Activated naive CD4-positive, alpha-beta T cell treated with Interleukin-2 at 50 U/mL for 16 hours (primary cell): ENCODE measurements around the gene TFDP2.
"Not testable (repeated sequence)": the region's sequence is repeated elsewhere in the genome, so short reads cannot be mapped to it uniquely, and the experiment has no call there.

Source experiments
- DNase-seq: peaks from one replicate; pipeline ENCODE4 v3.0.0-alpha.2; 2020

Gene TFDP2

DNA sequence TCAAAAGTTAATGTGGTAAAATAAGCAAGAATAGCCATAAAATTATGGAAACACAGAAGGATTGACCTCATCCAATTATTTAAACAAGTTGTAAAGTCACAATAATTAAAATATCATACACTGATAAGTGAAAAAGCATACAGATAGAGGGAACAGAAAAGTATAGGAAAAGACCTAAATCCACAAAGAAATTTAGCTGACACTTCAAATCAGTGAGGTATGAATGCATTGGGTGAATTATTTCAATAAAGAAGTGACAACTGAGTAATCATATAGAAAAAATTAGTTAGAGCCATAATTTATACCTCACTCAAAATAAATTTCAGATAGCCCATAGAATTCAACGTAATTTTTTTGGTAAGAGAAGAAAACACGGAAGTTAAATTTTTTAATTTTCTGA, 25.1 kb downstream of the TFDP2 start:
- no peak for DNase-seq

DNA sequence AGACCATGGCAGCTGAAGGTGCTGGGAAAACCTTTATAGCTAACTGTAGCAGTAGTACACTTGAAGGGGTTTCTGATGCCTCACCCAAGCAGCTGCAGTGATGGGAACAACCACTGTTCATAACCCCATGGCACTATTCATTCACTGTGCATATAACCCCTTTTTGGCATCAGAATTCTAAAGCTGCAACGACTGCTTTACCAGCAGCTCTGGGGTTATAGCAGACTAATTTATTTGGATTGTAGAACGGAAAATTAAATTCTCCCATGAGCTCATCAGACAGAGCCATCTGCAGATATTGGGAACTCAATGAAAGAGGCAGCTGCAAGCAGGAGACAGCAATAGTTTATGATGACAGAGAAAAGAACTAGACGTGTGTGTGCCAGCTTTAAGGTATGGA, 28.6 kb downstream of the TFDP2 start:
- no peak for DNase-seq

DNA sequence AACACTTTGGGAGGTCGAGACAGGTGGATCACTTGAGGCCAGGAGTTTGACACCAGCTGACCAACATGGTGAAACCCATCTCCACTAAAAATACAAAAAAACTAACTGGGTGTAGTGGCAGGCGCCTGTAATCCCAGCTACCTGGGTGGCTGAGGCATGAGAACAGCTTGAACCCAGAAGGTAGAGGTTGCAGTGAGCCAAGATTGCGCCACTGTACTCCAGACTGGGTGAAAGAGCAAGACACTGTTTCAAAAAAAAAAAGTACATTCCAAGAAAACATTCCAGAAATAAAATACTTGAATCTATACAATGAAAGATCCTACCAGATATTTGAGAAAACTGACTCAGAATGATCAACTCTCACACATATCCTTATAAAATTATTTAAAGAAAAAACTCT, 30.4 kb downstream of the TFDP2 start:
- no peak for DNase-seq

DNA sequence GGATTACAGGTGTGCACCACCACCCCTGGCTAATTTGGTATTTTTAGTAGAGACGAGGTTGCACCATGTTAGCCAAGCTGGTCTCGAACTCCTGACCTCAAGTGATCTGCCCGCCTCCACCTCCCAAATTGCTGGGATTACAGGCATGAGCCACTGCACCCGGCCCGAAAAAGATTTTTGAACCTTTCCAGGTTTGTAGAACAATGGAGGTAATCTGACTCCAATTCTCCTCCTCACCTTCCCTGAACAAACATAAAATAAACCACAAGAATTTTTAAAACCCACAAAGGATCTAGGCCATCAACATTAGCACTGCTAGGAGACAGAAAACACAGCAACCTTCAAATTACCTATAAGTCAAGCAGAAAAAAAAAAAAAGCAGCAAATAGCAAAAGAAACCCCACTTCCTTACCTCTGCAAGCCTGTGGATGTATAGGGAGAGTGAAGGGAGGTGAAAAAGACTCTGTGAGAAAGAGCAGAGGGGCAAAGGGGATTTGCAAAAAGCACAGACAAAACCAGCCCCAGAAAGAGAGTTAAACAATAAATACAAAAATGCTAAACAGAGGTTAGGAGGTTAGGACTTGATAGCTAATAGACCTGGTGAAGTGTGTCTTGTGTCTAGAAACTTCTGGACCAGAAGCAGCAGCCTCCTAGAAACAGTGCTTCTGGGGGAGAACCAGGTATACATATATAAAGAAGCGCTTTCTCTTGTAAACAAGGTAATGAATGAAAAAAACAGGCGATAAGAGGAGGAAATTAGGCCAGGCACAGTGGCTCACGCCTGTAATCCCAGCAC, 32.1 kb downstream of the TFDP2 start:
- no peak for DNase-seq

DNA sequence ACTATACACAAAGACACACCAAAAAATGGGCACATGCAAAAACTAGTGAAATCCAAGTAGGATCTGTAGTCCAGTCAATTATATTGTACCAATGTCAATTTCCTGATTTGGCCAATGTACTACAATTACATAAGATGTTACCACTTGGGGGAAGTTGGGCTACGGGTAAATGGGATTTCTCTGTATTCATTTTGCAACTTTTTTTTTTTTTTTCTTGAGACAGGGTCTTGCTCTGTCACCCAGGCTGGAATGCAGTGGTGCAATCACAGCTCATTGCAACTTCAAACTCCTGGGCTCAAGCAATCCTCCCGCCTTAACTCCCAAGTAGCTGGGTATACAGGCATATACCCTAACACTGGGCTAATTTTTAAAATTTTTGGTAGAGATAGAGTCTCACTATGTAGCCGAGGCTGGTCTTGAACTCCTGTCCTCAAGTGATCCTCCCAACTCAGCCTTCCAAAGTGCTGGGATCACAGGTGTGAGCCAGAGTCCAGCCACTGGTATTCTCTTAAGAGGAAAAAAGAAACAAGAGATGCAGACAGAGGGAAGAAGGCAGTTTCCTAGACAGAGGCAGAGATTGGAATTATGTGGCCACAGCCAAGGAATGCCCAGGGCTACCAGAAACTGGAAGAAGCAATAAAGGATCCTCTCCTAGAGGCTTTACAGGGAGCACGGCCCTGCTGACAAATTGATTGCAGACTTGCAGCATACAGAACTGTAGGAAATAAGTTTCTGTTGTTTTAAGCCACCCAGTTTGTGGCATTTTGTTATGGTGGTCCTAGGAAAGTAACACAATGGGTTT, 33.3 kb downstream of the TFDP2 start:
- DNase-seq, result no peak

DNA sequence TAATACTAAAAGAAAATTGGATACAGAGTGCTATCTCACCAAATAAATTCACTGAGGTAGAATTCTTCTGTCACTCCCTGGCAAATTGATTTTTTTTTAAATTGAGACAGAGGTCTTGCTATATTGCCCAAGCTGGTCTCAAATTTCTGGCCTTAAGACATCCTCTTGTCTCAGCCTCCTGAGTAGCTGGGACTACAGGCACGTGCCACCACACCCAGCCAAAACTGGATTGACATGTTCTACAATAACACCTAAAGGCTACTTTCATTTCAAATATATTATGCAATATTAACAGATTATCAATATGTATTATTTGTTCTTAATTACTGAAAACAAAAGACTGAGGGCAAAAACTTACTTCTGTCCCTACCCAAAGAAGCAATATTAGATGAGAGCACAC, 36.7 kb downstream of the TFDP2 start:
- DNase-seq, result no peak

DNA sequence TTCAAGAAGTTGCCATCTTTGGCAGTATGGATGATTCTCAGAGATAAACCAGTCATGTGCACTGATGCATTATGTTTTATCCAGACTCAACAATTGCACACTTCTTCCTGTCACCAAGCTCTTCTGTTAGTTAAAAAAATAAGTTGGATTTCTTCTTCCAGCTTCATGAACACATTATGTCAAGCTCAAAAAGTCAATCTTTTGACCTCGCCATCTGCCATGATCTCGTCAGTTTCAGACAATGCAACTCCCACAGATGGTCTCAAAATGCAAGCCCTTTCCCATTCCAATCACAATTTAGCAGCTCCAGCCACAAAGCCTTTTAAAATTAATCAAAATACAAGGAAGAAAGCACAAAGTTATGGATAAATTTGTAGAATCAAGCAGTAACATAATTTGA, 42.8 kb downstream of the TFDP2 start:
- no peak for DNase-seq

DNA sequence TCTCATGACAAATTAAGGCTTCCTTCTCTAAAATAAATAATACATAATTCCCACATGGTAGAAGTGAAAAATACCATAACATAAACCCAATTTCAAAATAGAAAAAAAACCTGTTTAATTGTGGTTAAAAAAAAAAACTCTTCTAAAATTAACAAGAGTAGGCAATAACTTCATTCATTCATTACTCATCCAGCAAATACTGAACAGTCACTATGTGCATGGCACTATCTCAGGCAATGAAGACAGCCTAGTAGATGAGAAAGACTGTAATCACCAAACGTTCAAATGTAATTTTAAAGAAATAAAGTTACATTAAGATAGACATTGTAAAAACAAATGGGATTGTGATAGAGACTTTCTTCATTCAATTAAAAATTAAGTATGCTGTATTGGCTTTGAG, 43.4 kb downstream of the TFDP2 start:
- no peak for DNase-seq

DNA sequence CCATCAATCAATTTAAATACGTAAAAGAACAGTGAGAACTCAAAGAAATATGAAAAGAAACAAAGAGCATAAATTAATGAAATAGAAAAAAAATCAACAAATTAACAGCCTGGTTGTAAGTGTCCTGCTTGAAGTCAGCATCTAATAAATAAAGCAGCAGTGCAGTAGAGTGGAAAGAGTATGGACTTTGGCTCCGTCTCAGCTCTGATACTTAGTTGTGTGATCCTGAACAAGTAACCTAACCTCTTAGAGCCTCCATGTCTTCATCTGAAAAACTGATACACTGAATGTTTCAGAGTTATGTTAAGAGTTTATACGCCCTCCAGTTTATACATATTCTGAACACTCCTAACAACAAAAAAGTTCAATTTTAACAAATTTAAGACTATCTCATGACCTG, 44.6 kb downstream of the TFDP2 start:
- DNase-seq, result no peak

DNA sequence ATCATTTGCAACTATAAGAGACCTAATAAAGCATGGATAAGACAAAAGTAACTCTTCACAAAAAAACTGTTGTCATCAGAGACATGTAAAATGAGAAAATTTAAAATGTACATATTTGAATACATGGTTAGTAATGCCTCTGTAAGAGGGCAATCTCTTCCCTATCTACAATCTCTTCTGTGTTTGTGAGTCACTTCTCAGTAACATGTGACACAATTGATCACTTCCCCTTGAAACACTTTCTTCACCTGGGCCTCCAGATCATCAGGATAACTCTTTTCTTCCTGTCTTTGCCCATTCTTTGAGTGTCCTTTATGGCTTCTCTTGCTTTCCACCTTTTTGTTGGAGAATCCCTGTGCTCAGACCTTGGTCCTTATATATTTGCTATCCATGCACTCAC, 50.4 kb downstream of the TFDP2 start:
- no peak for DNase-seq

DNA sequence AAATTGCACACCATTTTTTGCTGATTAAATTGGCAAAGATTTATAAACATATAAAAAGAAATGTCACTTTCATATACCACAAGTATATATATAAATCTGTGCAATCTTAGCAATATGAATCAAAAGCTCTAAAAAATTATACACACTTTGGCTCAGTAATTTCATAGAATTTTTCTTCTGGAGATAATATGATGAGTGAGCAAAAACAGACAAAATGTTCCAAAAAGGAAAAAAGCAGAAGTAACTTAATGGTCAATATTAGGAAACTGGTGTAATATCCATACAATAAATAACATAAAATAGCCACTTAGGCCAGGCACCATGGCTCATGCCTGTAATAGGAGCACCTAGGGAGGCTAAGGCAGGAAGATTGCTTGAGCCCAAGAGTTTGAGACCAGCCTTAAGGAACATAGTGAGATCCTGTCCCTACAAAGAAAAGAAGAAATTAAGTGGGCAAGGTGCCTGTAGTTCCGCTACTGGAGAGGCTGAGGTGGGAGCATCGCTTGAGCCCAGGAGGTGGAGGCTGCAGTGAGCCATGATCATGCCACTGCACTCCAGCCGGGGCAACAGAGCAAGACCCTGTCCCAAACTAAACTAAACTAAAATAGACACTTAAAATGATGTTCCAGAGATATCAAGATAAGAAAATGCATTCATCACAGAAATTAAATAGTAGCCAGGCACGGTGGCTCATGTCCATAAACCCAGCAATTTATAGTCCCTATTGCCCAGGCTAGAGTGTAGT, 52.1 kb downstream of the TFDP2 start:
- no peak for DNase-seq

DNA sequence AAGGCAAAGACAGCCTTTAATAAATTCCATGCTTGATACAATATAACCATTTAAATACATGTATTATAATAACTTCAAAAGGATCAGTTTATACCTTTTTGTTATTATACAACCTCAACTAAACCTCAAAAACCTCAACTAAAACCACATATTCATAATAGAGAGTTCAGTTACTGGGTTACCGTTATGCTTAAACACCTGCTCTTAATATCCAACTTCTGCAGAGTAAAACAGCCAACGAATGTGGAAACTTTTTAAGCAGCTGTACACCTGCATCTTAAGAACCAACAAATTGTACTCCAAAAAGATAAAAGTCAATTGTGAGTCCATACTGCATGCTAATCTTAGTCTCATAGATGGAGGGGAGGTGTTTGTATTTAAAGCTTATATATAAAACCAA, 53.5 kb downstream of the TFDP2 start:
- no peak for DNase-seq

DNA sequence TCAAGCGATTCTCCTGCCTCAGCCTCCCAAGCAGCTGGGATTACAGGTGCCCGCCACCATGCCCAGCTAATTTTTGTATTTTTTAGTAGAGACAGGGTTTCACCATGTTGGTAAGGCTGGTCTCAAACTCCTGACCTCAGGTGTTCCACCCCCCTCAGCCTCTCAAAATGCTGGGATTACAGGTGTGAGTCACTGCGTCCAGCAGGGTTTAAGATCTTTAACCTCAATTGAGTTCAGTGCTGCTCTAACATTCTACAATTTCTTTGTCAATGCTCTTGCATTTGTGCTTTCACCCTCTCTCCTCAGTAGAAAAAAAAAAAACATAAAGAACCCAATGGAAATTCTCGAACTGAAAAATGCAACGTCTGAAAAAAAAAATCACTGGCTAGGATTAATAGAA, 60.4 kb downstream of the TFDP2 start:
- DNase-seq, result not testable (repeated sequence)

DNA sequence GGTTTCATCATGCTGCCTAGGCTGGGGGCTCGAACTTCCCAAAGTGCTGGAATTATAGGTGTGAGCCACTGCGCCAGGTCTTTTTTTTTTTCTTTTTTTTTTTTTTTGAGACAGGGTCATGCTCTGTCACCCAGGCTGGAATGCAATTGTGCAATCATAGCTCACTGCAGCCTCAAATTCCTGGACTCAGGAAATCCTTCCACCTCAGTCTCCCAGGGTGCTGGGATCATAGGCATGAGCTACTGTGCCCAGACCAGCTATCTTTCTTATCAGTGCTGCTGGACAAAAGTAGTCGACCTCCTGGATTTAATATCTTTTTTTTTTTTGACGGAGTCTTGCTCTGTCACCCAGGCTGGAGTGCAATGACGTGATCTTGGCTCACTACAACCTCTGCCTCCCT, 60.8 kb downstream of the TFDP2 start:
- no peak for DNase-seq

DNA sequence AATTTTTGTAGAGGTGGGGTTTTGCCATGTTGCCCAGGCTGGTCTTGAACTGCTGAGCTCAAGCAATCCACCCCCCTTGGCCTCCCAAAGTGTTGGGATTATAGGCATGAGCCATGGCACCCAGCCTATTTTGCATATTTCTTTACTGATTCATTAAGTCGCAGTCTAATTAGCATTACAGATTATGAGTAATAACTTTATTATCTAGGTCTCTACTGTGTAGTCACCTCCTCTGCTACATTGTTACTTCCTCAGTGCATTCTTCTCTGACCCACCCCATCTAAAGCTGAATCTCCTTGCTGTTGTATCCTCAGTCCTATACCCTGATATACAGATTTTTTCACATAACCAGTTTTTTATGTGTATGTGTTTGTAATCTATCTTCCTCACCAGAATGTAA, 61.7 kb downstream of the TFDP2 start:
- no peak for DNase-seq

DNA sequence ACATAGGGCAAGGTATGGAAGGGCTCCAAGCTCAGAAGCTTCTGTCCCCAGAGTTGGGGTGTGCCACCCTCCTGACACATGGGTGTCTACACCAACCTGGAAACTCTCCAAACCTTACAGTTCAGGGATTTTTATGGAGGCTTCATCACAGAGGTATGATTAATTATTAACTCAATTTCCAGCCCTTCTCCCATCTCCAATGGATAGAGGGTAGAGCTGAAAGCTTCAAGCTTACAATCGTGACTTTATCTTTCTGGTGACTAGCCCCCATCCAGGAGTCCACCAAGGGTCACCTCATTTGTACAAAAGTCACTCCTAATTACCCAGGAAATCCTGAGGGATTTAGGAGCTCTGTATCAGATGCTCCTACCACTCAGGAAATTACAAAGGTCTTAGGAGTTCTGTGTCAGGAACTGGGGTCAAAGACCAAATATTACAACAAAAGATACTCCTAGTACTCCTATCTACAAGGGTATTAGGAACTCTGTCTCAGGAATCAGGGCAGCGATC, 62.7 kb downstream of the TFDP2 start:
- no peak for DNase-seq

DNA sequence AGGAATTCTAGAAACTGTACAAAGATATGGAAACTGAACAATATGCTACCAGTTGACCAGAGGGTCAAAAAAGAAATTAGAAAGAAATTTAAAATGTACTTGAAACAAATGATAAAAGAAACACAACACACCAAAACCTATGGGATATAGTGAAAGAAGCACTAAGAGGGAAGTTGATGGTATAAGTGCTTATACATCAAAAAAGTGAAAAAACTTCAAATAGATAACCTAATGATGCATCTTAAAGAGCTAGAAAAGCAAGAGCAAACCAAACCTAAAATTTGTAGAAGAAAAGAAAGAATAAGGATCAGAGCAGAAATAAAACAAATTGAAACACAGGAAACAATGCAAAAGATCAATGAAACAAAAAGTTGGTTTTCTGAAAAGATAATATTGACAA, 68.2 kb downstream of the TFDP2 start:
- DNase-seq, result no peak

DNA sequence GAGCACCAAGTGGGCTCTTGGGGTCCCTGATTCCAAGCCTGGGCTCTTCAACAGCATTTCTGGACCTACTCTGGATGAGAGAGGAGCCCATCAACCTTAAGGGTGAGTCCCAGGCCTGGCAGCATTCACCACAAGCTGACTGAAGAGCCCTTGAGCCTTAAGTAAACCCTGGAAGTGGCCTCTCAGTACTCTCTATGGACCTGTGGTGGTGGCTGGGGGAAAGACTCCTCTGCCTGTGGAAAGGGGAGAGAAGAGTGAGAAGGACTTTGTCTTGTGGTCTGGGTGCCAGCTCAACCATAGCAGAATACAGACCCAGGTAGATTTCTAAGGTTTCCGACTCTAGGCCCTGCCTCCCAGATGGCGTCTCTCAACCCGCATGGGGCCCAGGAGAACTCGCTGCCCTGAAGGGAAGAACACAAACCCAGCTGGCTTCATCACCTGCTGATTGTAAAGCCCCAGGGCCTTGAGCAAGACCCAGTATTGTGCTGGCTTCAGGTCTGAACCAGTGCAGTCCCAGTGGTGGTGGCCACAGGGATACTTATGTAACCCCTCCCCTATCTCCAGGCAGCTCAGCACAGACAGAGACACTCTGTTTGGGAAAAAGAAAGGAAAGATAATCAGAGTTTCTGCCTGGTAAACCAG, 71.4 kb downstream of the TFDP2 start:
- DNase-seq, result no peak

DNA sequence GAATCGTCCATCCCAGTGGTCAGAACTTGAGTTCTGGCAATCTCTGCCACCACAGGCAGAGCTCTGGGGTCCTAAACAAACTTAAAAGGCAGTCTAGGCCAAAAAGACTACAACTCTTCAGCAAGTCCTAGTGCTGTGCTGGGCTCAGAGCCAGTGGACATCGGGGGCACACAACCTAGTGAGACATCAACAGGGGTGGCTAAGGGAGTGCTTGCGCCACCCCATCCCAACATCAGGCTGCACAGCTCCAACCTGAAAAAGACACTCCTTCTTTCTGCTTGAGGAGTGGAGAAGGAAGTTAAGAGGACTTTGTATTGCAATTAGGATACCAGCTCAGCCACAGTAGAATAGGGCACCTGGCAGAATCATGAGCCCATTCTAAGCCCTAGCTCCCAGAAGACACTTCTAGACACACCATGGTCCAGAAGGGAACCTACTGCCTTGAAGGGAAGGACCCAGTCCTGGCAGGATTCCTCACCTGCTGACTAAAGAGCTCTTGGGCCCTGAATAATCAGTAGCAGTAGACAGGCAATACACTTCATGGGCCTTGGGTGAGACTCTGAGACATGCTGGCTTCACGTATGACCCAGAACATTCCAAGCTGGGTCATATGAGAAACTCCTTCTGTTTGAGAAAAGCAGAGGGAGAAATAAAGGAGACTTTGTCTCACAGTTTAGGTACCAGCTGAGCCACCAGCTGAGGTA, 72.0 kb downstream of the TFDP2 start:
- no peak for DNase-seq

DNA sequence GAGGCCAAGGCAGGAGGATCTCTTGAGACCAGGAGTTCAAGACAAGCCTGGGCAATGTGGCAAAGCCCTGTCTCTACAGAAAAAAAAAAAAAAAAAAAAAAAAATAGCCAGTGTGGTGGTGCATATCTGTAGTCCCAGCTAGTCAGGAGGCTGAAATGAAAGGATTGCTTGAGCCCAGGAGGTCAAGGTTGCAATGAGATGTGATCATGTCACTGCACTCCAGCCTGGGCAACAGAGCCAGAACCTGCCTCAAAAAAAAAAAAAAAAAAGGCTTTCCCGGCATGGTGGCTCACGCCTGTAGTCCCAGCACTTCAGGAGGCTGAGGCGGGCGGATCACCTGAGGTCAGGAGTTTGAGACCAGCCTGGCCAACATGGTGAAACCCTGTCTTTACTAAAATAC, 73.7 kb downstream of the TFDP2 start:
- not testable (repeated sequence) for DNase-seq

DNA sequence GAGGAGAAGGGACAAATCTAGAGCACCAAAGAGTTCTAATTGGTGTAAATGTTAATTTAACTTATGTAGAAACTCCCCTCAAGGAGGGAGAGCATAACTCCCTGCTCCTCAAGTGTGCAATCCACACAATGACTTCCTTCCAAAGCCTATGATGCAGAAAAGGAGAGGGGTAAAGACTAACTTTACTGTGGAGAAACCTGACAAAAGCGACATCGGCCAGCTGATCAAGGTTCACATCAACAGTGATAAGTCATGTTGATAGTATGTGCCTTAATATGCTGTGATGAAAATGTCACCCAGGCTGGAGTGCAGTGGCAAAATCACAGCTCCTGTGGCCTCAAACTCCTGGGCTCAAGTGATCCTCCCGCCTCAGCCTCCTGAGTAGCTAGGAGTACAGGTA, 76.5 kb downstream of the TFDP2 start:
- DNase-seq, result no peak

DNA sequence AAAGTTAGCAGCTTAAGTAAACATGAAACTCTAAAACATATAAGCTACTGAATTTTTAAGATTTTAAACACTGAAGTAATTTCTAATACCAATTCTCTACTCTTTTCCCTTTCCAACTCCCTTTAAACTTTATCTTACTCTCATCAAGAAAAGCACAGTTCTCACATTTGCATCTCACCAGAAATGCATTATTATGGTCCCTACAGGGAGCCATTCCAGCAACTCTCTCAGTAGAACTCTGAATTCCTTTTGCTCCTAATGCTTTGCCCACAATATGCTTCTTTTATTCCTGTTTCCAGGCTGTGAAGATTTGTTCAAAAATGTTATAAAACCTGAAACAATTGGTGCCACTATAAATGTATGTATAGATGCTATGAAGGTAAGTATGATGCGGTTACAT, 83.4 kb downstream of the TFDP2 start:
- DNase-seq, result no peak
